Measurements from ENCODE around the gene PFAS.

DNA sequence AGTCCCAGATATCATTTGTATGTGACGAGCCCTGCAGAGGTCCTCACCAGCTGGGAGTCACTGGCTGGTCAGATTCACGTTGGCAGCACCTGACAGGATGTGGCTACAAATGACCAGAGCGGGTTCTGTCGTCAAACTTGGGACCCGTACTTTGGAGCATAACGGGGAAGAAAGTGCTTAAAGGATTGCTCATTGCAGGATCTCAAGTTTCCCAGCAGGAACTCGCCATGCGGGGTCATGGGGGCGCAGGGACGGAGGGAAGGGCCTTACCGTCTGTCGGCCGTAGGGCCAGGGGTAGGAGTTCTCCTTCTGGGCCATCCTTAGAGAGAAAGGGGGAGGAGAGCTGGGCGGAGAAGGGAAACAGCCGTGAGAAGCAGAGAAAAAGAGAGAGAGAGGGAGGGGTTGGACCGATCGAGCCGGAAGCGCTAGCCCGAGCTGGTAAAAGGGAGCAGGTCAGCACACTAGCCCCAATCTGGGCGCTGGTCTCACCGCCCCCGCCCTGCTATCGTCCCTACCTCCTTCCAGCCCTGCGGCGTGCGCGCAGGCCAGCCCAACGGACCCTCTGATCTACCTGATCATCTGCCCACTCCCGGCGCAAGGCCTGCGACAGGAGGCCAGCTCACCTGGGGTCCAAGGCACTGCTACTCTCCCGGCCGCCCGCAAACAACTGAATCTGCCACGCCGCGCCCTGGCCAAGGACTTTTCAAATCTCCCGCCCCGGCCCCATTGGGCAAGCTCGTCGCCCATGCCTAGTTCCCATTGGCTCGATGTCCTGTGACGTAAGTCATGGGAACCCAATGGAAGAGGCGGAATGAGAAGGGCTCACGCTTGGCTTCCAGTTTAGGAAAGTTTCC, 39.0 kb upstream of the PFAS start, which contains the start of gene AURKB:
- TF ChIP-seq, protein P1, sequence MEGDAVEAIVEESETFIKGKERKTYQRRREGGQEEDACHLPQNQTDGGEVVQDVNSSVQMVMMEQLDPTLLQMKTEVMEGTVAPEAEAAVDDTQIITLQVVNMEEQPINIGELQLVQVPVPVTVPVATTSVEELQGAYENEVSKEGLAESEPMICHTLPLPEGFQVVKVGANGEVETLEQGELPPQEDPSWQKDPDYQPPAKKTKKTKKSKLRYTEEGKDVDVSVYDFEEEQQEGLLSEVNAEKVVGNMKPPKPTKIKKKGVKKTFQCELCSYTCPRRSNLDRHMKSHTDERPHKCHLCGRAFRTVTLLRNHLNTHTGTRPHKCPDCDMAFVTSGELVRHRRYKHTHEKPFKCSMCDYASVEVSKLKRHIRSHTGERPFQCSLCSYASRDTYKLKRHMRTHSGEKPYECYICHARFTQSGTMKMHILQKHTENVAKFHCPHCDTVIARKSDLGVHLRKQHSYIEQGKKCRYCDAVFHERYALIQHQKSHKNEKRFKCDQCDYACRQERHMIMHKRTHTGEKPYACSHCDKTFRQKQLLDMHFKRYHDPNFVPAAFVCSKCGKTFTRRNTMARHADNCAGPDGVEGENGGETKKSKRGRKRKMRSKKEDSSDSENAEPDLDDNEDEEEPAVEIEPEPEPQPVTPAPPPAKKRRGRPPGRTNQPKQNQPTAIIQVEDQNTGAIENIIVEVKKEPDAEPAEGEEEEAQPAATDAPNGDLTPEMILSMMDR (IDR thresholded peaks at IDR 0.05 in 8 of 11, conservative IDR thresholded peaks at IDR 0.05 in 3 of 11), result no peak
- TF ChIP-seq POLR2A (IDR thresholded peaks at IDR 0.05) (no peak), POLR2AphosphoS5 (IDR thresholded peaks at IDR 0.05) (peak; percentile 70 to 81 (median 75))
